DLD1 (cell line): ENCODE results near the gene NAALADL1.

Source experiments
- in situ Hi-C: cut with HindIII; loops from 2 replicates; pipeline ENCODE4 v1.10.0; 2017; ENCODE audit warnings: low sequenced_read_pairs

NAALADL1 gene, protein sequence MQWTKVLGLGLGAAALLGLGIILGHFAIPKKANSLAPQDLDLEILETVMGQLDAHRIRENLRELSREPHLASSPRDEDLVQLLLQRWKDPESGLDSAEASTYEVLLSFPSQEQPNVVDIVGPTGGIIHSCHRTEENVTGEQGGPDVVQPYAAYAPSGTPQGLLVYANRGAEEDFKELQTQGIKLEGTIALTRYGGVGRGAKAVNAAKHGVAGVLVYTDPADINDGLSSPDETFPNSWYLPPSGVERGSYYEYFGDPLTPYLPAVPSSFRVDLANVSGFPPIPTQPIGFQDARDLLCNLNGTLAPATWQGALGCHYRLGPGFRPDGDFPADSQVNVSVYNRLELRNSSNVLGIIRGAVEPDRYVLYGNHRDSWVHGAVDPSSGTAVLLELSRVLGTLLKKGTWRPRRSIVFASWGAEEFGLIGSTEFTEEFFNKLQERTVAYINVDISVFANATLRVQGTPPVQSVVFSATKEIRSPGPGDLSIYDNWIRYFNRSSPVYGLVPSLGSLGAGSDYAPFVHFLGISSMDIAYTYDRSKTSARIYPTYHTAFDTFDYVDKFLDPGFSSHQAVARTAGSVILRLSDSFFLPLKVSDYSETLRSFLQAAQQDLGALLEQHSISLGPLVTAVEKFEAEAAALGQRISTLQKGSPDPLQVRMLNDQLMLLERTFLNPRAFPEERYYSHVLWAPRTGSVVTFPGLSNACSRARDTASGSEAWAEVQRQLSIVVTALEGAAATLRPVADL

DNA sequence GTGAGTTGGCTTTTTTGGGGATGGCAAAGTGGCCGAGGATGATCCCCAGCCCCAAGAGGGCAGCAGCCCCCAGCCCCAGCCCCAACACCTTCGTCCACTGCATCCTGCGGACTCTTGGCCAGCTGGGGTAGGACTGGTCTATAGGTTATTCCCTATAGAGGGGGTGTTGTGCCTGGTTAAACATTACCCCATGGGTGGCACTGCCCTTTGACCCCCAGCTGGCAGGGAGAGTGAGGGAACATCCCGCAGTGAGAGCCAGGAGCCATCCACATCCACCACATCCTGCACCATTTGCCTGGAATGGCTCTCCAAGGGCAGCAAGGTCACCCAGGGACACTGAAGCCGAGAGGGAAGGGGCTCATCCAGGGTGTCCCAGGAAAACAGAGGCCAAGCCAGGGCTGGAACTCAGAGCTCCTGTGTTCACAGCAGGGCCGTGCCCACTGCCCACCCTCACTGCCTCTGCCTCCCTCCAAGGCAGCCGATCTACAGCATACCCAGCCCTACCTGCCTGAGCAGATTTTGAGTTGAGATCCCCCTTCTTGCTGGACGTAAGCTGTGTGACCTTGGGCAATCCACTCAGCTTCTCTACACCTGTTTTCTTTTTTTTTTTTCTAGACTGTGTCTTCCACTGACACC is at the start of gene NAALADL1:
NAALADL1 (minus strand) TSS at position 135 of the 636 bp plus-strand sequence; CDS start at position 103, 32 bp downstream.
- in situ Hi-C loops, result no loop called here

DNA sequence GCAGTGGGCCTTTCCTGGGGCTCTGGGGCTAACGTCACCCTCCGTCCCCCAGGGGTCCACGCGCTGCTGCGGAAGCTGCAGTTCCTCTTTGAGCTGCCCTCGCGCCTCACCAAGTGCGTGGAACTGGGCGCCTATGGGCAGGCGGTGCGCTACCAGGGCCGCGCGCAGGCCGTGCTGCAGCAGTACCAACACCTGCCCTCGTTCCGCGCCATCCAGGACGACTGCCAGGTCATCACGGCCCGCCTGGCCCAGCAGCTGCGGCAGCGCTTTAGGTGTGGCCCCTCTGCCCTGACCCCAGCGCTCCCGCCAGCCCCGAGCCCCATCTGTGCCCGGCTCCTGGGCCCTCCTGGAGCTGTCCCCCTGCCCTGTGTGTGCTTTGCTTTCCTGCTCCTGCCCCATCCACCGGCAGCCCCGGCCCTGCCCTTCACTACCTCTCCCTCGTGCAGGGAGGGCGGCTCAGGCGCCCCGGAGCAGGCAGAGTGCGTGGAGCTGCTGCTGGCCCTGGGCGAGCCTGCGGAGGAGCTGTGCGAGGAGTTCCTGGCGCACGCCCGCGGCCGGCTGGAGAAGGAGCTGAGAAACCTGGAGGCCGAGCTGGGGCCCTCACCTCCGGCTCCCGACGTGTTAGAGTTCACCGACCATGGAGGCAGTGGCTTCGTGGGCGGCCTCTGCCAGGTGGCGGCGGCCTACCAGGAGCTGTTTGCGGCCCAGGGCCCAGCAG is 49.6 kb upstream of the NAALADL1 start:
- in situ Hi-C loops, result no loop called here

DNA sequence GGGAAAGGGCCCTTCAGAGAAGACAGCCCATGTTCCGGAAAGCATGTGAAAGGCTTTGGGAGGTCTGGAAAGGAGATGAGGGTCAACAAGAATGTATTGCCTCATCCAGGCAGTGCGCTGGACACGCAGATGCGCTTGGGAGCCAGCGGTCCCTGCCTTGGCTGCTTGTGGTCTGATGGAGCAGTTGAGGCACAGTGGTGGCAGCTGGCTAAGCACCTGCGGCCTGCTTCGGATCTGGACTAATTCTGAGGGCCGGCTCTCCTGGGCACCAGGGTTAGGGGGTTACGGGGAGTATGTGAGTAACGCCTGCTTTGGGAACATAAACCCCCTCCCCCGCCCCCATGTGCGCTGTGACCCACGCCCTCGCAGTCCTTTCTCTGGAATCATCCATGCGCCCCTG is 48.7 kb upstream of the NAALADL1 start:
- in situ Hi-C loops, result no loop called here

DNA sequence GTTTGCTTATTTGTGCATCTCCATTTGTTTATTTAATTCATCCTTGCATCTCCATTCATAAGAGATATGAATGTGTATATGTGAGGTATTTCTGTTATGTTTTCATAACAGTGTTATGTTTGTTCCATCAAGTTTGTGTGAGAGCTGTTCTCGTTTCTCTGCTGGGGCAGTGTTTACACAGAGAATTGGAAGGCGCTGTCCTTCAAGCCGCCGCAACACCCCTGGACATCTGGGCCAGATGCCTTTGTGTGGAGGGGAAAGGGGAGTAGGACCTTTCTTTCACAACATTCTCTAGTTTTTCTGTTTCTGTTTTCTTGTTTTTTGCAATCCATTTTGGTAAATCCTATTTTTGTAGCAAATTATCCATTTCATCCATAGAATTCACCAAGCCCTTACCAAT is 46.3 kb upstream of the NAALADL1 start:
- in situ Hi-C loops, result no loop called here

DNA sequence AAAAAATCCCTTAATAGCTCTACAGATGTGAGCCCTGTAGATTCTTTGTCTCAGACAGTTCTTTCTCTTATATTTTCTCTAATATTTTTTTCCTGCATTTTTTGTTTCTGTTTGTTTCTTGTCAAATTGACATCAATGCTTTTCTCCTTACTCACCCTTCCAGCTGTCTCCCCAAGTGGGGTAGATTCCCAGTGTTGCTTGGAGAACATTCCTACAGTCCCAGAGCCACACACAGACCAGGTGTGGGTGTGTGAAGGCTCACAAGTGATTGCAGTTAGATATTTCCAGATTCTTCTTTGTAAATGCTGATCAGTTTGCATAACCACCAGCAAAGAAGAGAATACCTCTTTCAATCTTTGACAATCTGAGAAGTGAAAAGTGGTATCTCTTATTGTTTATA is 45.1 kb upstream of the NAALADL1 start:
- in situ Hi-C loops, result no loop called here

DNA sequence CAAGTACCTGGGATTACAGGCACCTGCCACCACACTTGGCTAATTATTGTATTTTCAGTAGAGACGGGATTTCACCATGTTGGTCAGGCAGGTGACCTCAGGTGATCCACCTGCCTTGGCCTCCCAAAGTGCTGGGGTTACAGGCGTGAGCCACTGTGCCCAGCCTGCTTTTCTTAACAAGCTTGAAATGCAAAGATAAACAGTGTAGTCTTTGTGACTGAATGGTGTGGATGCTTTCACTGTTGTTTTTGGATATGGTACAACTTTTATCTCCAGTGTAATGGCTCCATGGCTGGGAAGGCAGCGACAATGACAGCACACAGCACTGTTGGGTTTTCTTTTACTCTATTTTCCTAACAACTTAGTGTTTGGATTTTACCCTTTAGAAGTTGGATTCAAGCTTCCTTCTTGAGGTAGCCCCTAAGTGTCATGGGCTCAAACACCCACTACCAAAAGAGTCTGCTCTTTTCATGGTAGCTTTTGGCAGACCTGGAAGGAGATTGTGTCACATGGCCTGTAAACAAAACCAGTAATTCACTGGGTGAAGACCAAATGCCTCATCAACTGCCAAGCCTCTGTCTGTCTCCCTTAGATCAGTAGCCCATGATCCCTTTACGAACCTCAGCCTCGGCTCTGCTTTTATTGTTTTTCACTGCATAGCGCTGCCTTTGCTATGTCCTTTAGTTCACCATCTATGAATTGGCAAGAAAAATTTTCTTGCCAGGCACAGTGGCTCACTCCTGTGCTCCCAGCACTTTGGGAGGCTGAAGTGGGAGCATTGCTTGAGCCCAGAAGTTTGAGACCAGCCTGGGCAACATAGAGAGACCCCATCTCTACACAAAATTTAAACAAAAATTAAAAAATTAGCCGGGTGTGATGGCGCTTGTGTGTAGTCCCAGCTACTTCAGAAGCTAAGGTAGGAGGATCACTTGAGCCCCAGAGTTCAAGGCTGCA is 44.1 kb upstream of the NAALADL1 start:
- in situ Hi-C loops, result no loop called here

DNA sequence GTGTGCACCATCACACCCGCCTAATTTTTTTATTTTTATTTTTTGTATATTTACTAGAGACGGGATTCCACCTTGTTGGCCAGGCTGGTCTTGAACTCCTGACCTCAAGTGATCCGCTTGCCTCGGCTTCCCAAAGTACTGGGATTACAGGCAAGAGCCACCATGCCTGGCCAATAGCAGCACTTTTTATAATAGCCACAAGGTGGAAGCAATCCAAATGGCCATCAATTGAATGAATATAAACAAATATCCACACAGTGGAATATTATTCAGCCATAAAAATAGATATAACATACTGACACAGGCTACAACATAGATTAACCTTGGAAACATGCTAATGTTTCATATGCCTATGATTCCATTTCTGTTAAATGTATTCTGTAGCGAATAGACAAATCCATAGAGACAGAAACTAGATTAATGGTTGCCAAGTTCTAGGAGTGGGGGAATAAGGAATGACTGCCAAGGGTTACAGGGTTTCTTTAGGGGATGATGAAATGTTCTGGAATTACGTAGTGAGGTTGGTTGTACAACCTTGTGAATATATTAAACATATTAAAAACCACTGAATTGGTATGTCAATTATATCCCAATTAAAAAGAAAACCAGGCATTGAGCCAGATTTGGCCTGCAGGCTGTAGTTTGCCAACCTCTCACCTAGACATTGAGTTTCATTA is 42.5 kb upstream of the NAALADL1 start:
- in situ Hi-C loops, result no loop called here

DNA sequence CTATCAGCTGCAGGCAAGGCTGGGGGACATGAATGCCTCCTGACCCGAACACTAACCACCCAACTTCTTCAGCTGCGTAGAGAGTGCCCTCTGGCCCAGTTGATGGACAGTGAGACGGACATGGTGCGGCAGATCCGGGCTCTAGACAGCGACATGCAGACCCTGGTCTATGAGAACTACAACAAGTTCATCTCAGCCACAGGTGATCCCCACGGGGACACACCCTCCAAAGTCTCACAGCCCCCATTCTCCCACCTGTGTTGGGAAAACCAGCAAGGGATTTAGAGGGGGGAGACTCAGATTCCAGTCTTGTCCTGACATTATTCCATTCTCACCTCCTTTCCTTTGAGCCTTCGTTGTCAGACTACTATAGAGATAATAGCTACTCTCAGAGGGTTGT is 38.6 kb upstream of the NAALADL1 start:
- in situ Hi-C loops, result no loop called here

DNA sequence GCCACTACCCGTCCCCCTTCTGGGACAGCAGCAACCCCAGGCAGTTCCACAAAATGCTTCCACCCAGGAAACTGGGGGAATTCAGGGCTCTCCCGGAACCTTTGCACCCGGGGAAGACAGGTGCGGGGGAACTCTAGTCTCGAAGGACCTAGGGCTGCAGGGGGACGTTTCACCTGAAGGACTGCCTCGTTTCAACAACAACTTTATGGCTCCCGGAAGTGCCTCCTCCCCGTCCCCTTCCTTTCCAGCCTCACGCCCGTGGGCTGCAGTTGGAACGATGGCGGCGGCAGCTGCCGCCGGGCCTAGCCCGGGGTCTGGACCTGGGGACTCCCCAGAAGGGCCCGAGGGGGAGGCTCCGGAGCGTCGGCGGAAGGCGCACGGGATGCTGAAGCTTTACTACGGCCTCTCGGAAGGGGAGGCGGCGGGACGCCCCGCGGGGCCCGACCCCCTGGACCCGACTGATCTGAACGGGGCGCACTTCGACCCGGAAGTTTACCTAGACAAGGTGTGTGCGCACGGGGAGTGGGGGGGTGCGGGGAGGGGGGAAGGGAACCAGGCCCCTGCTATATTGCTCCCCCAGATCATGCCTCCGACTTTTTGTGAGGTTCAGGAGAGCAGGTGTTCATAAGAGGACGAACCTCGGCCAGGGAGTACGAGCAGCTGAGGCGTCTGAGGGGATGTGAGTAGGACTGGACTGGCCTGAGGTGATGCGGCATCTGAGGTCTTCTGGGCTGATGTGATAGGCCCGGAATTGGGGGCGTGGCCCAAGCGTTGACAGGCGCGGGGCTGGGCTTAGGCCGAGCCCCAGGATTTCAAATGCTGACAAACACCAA is 37.8 kb upstream of the NAALADL1 start, which contains the start of gene VPS51:
VPS51 (plus strand) TSS at position 241 of the 833 bp plus-strand sequence; CDS start at position 278, 37 bp downstream.
- in situ Hi-C loops, result no loop called here

DNA sequence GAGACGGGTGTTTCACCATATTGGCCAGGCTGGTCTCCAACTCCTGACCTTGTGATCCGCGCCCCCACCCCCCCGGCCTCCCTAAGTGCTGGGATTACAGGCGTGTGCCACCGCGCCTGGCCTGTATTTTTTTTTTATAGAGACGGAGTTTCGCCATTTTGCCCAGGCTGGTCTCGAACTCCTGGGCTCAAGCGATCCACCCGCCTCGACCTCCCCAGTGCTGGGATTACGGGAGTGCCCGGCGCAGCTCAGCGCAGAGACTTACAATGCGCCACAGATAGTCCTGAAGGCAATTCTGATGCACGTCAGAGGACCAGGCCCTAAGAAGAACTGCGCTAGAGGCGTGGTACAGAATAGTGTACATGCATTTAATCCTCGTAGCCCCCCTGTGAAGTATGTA is 37.1 kb upstream of the NAALADL1 start:
- in situ Hi-C loops, result no loop called here

DNA sequence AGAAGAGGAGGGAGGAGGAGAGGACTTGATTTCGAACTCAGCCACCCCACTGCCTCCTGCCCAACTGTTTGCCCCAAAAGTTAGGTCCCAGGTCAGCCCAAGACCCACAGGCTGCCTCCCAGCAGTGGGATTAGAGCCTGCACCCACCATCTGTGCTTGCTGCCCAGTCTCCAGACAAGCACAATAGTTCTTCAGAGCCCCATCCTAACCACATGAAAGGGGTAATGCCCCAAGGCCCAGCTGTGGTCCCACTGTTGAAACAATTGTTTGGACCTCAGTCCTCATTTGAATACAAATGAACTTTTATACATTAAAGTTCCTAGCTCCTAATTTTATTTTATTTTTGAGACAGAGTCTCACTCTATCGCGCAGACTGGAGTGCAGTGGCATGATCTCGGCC is 32.3 kb upstream of the NAALADL1 start:
- in situ Hi-C loops, result no loop called here

DNA sequence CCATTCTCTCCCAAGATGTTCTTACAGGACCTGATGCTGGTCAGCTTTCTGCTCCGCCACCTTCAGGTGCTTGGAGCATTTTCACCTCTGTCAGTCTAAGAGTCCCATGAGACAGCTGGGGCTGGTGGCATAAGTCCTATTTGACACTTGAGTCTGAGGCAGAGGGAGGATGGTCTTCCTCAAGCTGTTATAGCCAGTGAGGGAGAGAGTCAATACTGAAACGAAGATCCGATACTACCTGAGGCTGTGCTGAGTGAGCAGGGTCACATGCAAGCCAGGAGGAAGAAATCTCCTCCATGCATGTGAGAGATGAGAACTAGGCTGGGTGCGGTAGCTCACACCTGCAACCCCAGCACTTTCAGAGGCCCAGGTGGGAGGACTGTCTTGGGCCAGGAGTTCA is 31.3 kb upstream of the NAALADL1 start:
- in situ Hi-C loops, result no loop called here

DNA sequence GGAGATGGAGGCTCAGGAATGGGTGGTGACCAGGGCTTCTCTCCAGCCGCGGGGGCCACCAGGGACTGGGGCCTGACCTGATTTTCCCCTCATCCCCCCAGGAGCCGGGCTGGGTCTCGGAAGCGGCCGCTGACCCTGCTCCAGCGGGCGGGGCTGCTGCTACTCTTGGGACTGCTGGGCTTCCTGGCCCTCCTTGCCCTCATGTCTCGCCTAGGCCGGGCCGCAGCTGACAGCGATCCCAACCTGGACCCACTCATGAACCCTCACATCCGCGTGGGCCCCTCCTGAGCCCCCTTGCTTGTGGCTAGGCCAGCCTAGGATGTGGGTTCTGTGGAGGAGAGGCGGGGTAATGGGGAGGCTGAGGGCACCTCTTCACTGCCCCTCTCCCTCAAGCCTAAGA is 29.5 kb upstream of the NAALADL1 start:
- in situ Hi-C loops, result no loop called here

DNA sequence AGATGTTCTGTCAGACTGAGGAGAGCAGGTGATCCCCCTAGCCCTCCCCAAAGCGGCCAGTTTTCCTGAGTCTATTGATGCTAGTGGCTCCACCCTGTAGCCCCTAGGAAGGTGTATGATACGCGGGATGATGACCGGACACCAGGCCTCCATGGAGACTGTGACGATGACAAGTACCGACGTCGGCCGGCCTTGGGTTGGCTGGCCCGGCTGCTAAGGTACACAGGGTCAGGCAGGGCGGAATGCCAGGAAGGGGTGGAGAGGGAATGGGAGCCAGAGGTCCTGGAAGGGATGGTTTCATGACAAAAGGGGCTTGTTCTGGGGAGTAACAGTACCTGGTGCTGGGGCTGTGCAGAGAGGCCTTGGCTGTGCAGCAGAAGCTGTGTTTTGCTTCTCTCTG is 28.9 kb upstream of the NAALADL1 start:
- in situ Hi-C loops, result no loop called here

DNA sequence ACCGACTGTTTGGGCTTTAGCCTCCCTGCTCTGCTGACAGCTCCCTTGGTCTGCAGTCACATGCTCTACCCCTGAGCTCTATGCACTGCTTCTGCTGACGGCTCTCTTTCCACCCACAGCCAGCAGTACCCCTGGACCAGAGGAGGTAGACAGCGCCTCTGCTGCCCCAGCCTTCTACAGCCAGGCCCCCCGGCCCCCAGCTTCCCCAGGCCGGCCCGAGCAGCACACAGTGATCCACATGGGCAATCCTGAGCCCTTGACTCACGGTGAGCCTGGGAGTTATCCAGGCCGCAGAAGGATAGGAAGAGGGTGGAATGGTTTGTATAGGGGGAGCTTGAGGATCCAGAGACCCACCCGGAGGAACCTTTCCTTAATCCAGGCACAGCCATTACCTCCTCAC is 28.5 kb upstream of the NAALADL1 start:
- in situ Hi-C loops, result no loop called here

DNA sequence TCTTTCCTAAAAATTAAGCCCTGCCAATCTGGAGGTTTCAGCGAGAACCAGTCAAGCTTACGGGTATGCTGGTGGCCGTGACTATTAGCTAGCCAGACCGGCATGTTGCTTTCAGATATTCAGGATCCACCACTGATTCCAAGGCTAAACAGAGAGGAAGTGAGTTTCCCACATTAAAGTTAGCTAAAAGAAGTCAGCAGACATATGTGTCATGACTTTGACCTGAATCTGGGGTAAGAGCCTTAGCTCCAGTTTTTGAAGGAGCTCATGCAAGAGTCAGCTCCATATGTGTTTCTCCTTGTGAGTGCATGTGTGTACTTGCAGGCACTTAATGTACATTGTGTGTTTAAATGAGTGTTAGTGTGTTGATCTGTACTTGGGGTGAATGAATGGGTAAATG is 27.1 kb upstream of the NAALADL1 start:
- in situ Hi-C loops, result no loop called here

DNA sequence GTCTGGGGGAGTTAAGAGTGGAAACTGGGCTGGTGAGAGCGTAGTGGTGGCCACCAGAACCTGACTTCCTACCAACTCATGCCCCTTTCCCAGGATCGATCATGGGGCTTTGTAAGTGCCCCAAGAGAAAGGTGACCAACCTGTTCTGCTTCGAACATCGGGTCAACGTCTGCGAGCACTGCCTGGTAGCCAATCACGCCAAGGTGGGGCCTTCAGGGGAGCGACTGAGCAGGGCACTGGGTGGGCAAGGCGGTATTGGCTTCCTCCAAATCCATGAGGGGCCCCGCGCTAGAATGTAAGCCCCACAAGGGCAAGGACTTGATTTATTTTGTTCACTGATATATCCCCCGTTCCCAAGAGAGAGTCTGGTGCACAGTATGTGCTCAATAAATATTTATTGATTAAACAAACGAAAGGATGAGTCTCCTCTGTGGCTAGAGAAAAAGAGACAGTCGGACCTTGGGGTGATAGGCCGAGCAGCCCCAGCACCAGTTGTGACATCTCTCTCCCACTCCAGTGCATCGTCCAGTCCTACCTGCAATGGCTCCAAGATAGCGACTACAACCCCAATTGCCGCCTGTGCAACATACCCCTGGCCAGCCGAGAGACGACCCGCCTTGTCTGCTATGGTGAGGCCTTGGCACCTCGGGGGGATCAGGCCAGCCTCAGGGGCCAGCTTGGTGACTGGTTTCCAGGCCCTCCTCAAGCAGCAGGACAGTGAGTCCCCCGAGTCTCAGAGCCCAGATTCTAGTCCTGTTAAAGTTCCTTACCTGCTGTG is 26.4 kb upstream of the NAALADL1 start:
- in situ Hi-C loops, result no loop called here
